Measurements from ENCODE around the gene EXOSC9.

Gene EXOSC9

GRCh38 chr4:121789455-121789854, 11.7 kb upstream of the EXOSC9 start:
- no peak for DNase-seq (ENCODE audit: low read depth in 2 of 2)

- DNase-seq (ENCODE audit: low read depth in 2 of 2) = no peak
Measured at GRCh38 chr4:121789960-121790829, 10.9 kb upstream of the EXOSC9 start.

GRCh38 chr4:121790976-121791375, 10.1 kb upstream of the EXOSC9 start:
- DNase-seq (ENCODE audit: low read depth in 2 of 2) = no peak

GRCh38 chr4:121791481-121791880, 9.6 kb upstream of the EXOSC9 start:
- DNase-seq (ENCODE audit: low read depth in 2 of 2) = no peak

- DNase-seq (ENCODE audit: low read depth in 2 of 2) = no peak
Measured at GRCh38 chr4:121792966-121793365, 8.2 kb upstream of the EXOSC9 start.

- no peak for DNase-seq (ENCODE audit: low read depth in 2 of 2)
Measured at GRCh38 chr4:121794505-121795188, 6.5 kb upstream of the EXOSC9 start.

GRCh38 chr4:121796283-121796682, 4.8 kb upstream of the EXOSC9 start:
- DNase-seq (ENCODE audit: low read depth in 2 of 2) = no peak

- no peak for DNase-seq (ENCODE audit: low read depth in 2 of 2)
Measured at GRCh38 chr4:121799208-121799823, 1.8 kb upstream of the EXOSC9 start.

- DNase-seq (ENCODE audit: low read depth in 2 of 2) = no peak
Measured at GRCh38 chr4:121799867-121800501, 1.1 kb upstream of the EXOSC9 start.

- DNase-seq (ENCODE audit: low read depth in 2 of 2) = no peak
Measured at GRCh38 chr4:121800638-121800960, 524 bp upstream of the EXOSC9 start.

- DNase-seq (ENCODE audit: low read depth in 2 of 2) = no peak
Measured at GRCh38 chr4:121801715-121802075, 572 bp downstream of the EXOSC9 start.

- DNase-seq (ENCODE audit: low read depth in 2 of 2) = no peak
Measured at GRCh38 chr4:121806411-121806810, 5.3 kb downstream of the EXOSC9 start.

- DNase-seq (ENCODE audit: low read depth in 2 of 2) = no peak
Measured at GRCh38 chr4:121811122-121811521, 10.0 kb downstream of the EXOSC9 start.

GRCh38 chr4:121814756-121815155, 13.6 kb downstream of the EXOSC9 start:
- no peak for DNase-seq (ENCODE audit: low read depth in 2 of 2)

- no peak for DNase-seq (ENCODE audit: low read depth in 2 of 2)
Measured at GRCh38 chr4:121817006-121817405, 15.9 kb downstream of the EXOSC9 start.

GRCh38 chr4:121817701-121818100, 16.6 kb downstream of the EXOSC9 start:
- no peak for DNase-seq (ENCODE audit: low read depth in 2 of 2)

- DNase-seq (ENCODE audit: low read depth in 2 of 2) = no peak
Measured at GRCh38 chr4:121818215-121818614, 17.1 kb downstream of the EXOSC9 start.

GRCh38 chr4:121819216-121819965, 18.3 kb downstream of the EXOSC9 start:
- no peak for DNase-seq (ENCODE audit: low read depth in 2 of 2)

- DNase-seq (ENCODE audit: low read depth in 2 of 2) = no peak
Measured at GRCh38 chr4:121822047-121822446, 20.9 kb downstream of the EXOSC9 start.

- DNase-seq (ENCODE audit: low read depth in 2 of 2) = no peak
Measured at GRCh38 chr4:121822796-121823504, 21.8 kb downstream of the EXOSC9 start.
